CD14-positive monocyte (primary cell): ENCODE measurements around the gene TMCC1. TPM values are rescaled to one million over a fixed set of nuclear protein-coding genes. Genes with fewer than 3 reads are reported as not detected.

Experiments
- DNase-seq, 3 donors: peaks; one replicate each; pipeline ENCODE4 v3.0.0-alpha.2; 2011 to 2022
- H2AFZ ChIP-seq: 2 replicates; pipeline ENCODE4 v1.6.0; 2012; ENCODE audit warnings: mild to moderate bottlenecking, low read depth, low read length, inconsistent platforms; ENCODE audit not compliant: insufficient read depth, poor library complexity, severe bottlenecking
- H3K27ac ChIP-seq, 2 donors: 1 replicate in 1 of 2; 2 replicates in 1 of 2; pipeline ENCODE4 v1.5.1; 2012 to 2013; ENCODE audit warnings: low read length in 2 of 2, control low read depth in 1 of 2, inconsistent platforms in 1 of 2, low read depth in 1 of 2, mild to moderate bottlenecking in 1 of 2
- H3K27me3 ChIP-seq, 2 donors: one replicate each; pipeline versions ENCODE4 v1.6.0 to v1.6.1; 2011 to 2013; ENCODE audit warnings: low read length in 2 of 2; ENCODE audit not compliant: control insufficient read depth in 2 of 2, insufficient read depth in 2 of 2
- H3K36me3 ChIP-seq, 2 donors: replicated peaks in 1 of 2; 1 replicate in 1 of 2; 2 replicates in 1 of 2; pipeline versions ENCODE4 v1.5.1 to v1.6.1; 2012 to 2013; ENCODE audit warnings: low read length in 2 of 2, control low read depth in 1 of 2, inconsistent platforms in 1 of 2, mild to moderate bottlenecking in 1 of 2; ENCODE audit not compliant: insufficient read depth in 2 of 2, control insufficient read depth in 1 of 2
- H3K4me1 ChIP-seq, 2 donors: 1 replicate in 1 of 2; 2 replicates in 1 of 2; pipeline versions ENCODE4 v1.5.1 to v1.6.1; 2012 to 2013; ENCODE audit warnings: low read length in 2 of 2, control low read depth in 1 of 2, inconsistent platforms in 1 of 2, mild to moderate bottlenecking in 1 of 2, moderate library complexity in 1 of 2; ENCODE audit not compliant: insufficient read depth in 2 of 2, control insufficient read depth in 1 of 2
- H3K4me2 ChIP-seq: replicated peaks from 2 replicates; pipeline ENCODE3; 2012; ENCODE audit warnings: low read length, moderate library complexity, mild to moderate bottlenecking; ENCODE audit not compliant: poor library complexity, severe bottlenecking; ENCODE audit errors: extremely low read depth
- H3K4me3 ChIP-seq, 3 experiments: fragments of 200-600 bp in 1 of 3; sonication (generic) in 1 of 3; replicated peaks in 1 of 3; 1 replicate in 2 of 3; 2 replicates in 1 of 3; pipeline ENCODE4 v1.5.1; 2011 to 2013; ENCODE audit warnings: low read length in 3 of 3, mild to moderate bottlenecking in 3 of 3, control low read depth in 2 of 3, low read depth in 2 of 3, inconsistent platforms in 1 of 3, moderate library complexity in 1 of 3
- H3K79me2 ChIP-seq: 2 replicates; pipeline ENCODE4 v1.6.0; 2012; ENCODE audit warnings: mild to moderate bottlenecking, control low read depth, inconsistent platforms, low read length, moderate library complexity; ENCODE audit not compliant: insufficient read depth
- H3K9ac ChIP-seq: 2 replicates; pipeline ENCODE4 v1.6.0; 2017; ENCODE audit warnings: low read length, mild to moderate bottlenecking; ENCODE audit not compliant: insufficient read depth, poor library complexity, severe bottlenecking
- H3K9me3 ChIP-seq, 2 donors: replicated peaks in 1 of 2; 1 replicate in 1 of 2; 2 replicates in 1 of 2; pipeline versions ENCODE4 v1.5.1 to v1.6.1; 2012 to 2013; ENCODE audit warnings: low read length in 2 of 2, control low read depth in 1 of 2; ENCODE audit not compliant: control insufficient read depth in 1 of 2, insufficient read depth in 1 of 2
- H4K20me1 ChIP-seq: 2 replicates; pipeline ENCODE4 v1.6.0; 2012; ENCODE audit warnings: mild to moderate bottlenecking, low read length, control low read depth, moderate library complexity; ENCODE audit not compliant: insufficient read depth
- H3K27ac Mint-ChIP-seq, 7 donors: one replicate each; pipeline ENCODE4 v1.8.0; 2020; ENCODE audit warnings: mild to moderate bottlenecking in 7 of 7, mixed read lengths in 7 of 7, moderate library complexity in 6 of 7, inconsistent platforms in 2 of 7
- H3K27me3 Mint-ChIP-seq, 3 donors: one replicate each; pipeline ENCODE4 v1.8.0; 2021 to 2022; ENCODE audit warnings: low read depth in 3 of 3, mild to moderate bottlenecking in 3 of 3, mixed read lengths in 3 of 3, moderate library complexity in 3 of 3, inconsistent platforms in 1 of 3
- H3K36me3 Mint-ChIP-seq, 2 donors: one replicate each; pipeline ENCODE4 v1.8.0; 2020; ENCODE audit warnings: mixed read lengths in 2 of 2, inconsistent platforms in 1 of 2, mild to moderate bottlenecking in 1 of 2
- H3K4me1 Mint-ChIP-seq: one replicate; pipeline ENCODE4 v1.8.0; 2020; ENCODE audit warnings: mild to moderate bottlenecking, mixed read lengths
- H3K4me3 Mint-ChIP-seq, 2 donors: one replicate each; pipeline ENCODE4 v1.8.0; 2020; ENCODE audit warnings: mild to moderate bottlenecking in 2 of 2, mixed read lengths in 2 of 2, moderate library complexity in 1 of 2
- H3K9me3 Mint-ChIP-seq, 7 donors: one replicate each; pipeline ENCODE4 v1.8.0; 2020 to 2022; ENCODE audit warnings: mixed read lengths in 7 of 7, mild to moderate bottlenecking in 6 of 7, moderate library complexity in 6 of 7, inconsistent platforms in 2 of 7
- CTCF ChIP-seq: fragments of 200-600 bp; IDR thresholded peaks from one replicate; pipeline ENCODE4 v1.8.0; 2022; ENCODE audit warnings: antibody characterized with exemption, mild to moderate bottlenecking
- WGBS: methylation state at CpG from one replicate; pipeline ENCODE4 v1.1.5; 2013; ENCODE audit warnings: missing lambda C conversion rate; ENCODE audit not compliant: insufficient coverage; 5-methylcytosine and 5-hydroxymethylcytosine counted together
- intact Hi-C, 2 donors: fragments of 100-400 bp; cut with micrococcal nuclease; formaldehyde crosslinking; loops; one replicate each; pipeline versions ENCODE4 v1.15.0 to v1.15.1; 2023
- polyA plus RNA-seq, 3 donors: library from polyadenylated mRNA; depleted of rRNA in 1 of 3; unstranded in 2 of 3; stranded (reverse) in 1 of 3; fragments of 300-500 nt in 2 of 3; fragments of >200 nt in 1 of 3; fragmentation: Illumina TruSeq in 2 of 3; gene quantifications; 1 replicate in 2 of 3; 2 replicates in 1 of 3; pipeline ENCODE4 v1.2.3, GENCODE V29; 2012 to 2021

The TMCC1 gene
- polyA plus RNA-seq, 3 donors, result 5.0 to 10.2 (median 5.0) TPM

GRCh38 chr3:129648391-129648790, 245.1 kb downstream of the TMCC1 start:
- TF ChIP-seq CTCF, result no peak
- Histone ChIP-seq H3K4me2 (no peak overlapping the region), H3K27ac (no peak overlapping the region), H3K4me3 (no peak overlapping the region), H3K9me3 (no peaks in the 10 kb centered on the region), H3K4me1 (peaks cover 8 to 12% of the 10 kb centered on the region in 2 donors), H4K20me1 (no peaks in the 10 kb centered on the region), H2AFZ (no peak overlapping the region), H3K9ac (no peak overlapping the region), H3K27me3 (no peaks in the 10 kb centered on the region), H3K36me3 (peaks cover 5 to 17% of the 10 kb centered on the region in 2 donors), H3K79me2 (no peaks in the 10 kb centered on the region)
- Mint-ChIP-seq H3K4me3 (no peak overlapping the region), H3K4me1 (peaks cover 11% of the 10 kb centered on the region), H3K36me3 (peaks cover 21 to 28% of the 10 kb centered on the region in 2 donors), H3K27ac (no peak overlapping the region), H3K27me3 (peaks cover 0 to 4% (median 2%) of the 10 kb centered on the region in 3 donors), H3K9me3 (no peaks in the 10 kb centered on the region)
- WGBS, result no CpG with 5 or more reads among the region's 3 CpGs
- intact Hi-C loops, result loop anchor here in 1 of 2 donors (10.0 kb wide), 1 partner anchor 356 kb away; no protein-coding TSS in a partner anchor
- no peak for DNase-seq

GRCh38 chr3:129645286-129645685, 248.2 kb downstream of the TMCC1 start:
- no peak overlapping the region for H3K4me3 ChIP-seq
- H3K27me3 Mint-ChIP-seq, result peaks cover 0 to 5% (median 2%) of the 10 kb centered on the region in 3 donors
- H3K9ac ChIP-seq, result no peak overlapping the region
- no peaks in the 10 kb centered on the region for H3K79me2 ChIP-seq
- H3K4me2 ChIP-seq, result no peak overlapping the region
- H3K27ac ChIP-seq, result peak overlapping the region in 1 of 2 donors; percentile 38
- peaks cover 8 to 12% of the 10 kb centered on the region in 2 donors for H3K4me1 ChIP-seq
- intact Hi-C loops, result loop anchor here in 1 of 2 donors (10.0 kb wide), 1 partner anchor 360 kb away; no protein-coding TSS in a partner anchor
- H3K9me3 ChIP-seq, result no peaks in the 10 kb centered on the region
- no peak overlapping the region for H2AFZ ChIP-seq
- H3K36me3 Mint-ChIP-seq, result peaks cover 0 to 8% of the 10 kb centered on the region in 2 donors
- TF ChIP-seq CTCF, result no peak
- H3K4me3 Mint-ChIP-seq, result no peak overlapping the region
- no peaks in the 10 kb centered on the region for H4K20me1 ChIP-seq
- peak overlapping the region in 4 of 7 donors; percentile 13 to 73 (median 46) for H3K27ac Mint-ChIP-seq
- H3K9me3 Mint-ChIP-seq, result no peaks in the 10 kb centered on the region
- peak; percentile 19 to 32 (median 24) for DNase-seq
- peaks cover 10% of the 10 kb centered on the region for H3K4me1 Mint-ChIP-seq
- no peaks in the 10 kb centered on the region for H3K27me3 ChIP-seq
- H3K36me3 ChIP-seq, result no peaks in the 10 kb centered on the region
- 25% methylated on average over 3 of the region's 5 CpGs for WGBS
